Cardiac muscle cell (in vitro differentiated cells and primary cell): Measurements from ENCODE around the gene MACO1. TPM values are rescaled to one million over a fixed set of nuclear protein-coding genes. Genes with fewer than 3 reads are reported as not detected.
"Not testable (repeated sequence)": the region's sequence is repeated elsewhere in the genome, so short reads cannot be mapped to it uniquely, and the experiment has no call there.

Source experiments
- DNase-seq, 2 donors: peaks; one replicate each; pipeline versions ENCODE4 v3.0.0 to v3.0.0-alpha.2; 2010 to 2017; ENCODE audit warnings: low read depth in 1 of 2, low spot score in 1 of 2
- H3K27ac ChIP-seq: fragments of 200-600 bp; sonication (generic); 2 replicates; pipeline ENCODE4 v1.5.1; 2016
- H3K27me3 ChIP-seq: fragments of 200-600 bp; sonication (generic); 2 replicates; pipeline ENCODE4 v1.6.0; 2016; ENCODE audit warnings: control low read depth
- H3K36me3 ChIP-seq: fragments of 200-600 bp; sonication (generic); 2 replicates; pipeline ENCODE4 v1.5.1; 2016; ENCODE audit warnings: control low read depth
- H3K4me1 ChIP-seq: fragments of 200-600 bp; sonication (generic); 2 replicates; pipeline ENCODE4 v1.8.1; 2017; ENCODE audit warnings: low read depth, mild to moderate bottlenecking, mixed run types
- H3K4me3 ChIP-seq: fragments of 200-600 bp; sonication (generic); 2 replicates; pipeline ENCODE4 v1.5.1; 2016; ENCODE audit warnings: mild to moderate bottlenecking
- H3K9me3 ChIP-seq: fragments of 200-600 bp; sonication (generic); 2 replicates; pipeline ENCODE4 v1.5.1; 2017; ENCODE audit warnings: low read depth, mild to moderate bottlenecking, control low read depth
- CTCF ChIP-seq: IDR thresholded peaks from 2 replicates; pipeline ENCODE4 v1.5.1; 2012; ENCODE audit warnings: low read depth, mild to moderate bottlenecking, low read length
- polyA plus RNA-seq: library from polyadenylated mRNA; unstranded; fragments of >200 nt; fragmentation: Nextera tagmentation; extraction: Ambion mirVana; gene quantifications from 2 replicates; pipeline ENCODE4 v1.2.1, GENCODE V29; 2016
- total RNA-seq: library from RNA; depleted of rRNA; stranded (reverse); fragments of >200 nt; gene quantifications from 2 replicates; pipeline ENCODE4 v1.2.3, GENCODE V29; 2016

The MACO1 gene
- total and polyA plus RNA-seq, 2 experiments from 2014 or later, result 10.6 to 13.8 TPM

GRCh38 chr1:25450891-25451290 lies 20.2 kb downstream of the MACO1 start:
- Histone ChIP-seq H3K9me3 (no peaks in the 10 kb centered on the region), H3K27ac (no peak overlapping the region), H3K36me3 (peaks cover 15% of the 10 kb centered on the region), H3K4me1 (peaks cover 4% of the 10 kb centered on the region), H3K4me3 (no peak overlapping the region), H3K27me3 (no peaks in the 10 kb centered on the region)
- DNase-seq, result no peak
- TF ChIP-seq CTCF, result no peak

GRCh38 chr1:25451908-25452307 lies 21.2 kb downstream of the MACO1 start:
- H3K9me3 ChIP-seq, result no peaks in the 10 kb centered on the region
- H3K4me3 ChIP-seq, result no peak overlapping the region
- H3K27ac ChIP-seq, result no peak overlapping the region
- H3K27me3 ChIP-seq, result no peaks in the 10 kb centered on the region
- H3K36me3 ChIP-seq, result peaks cover 17% of the 10 kb centered on the region
- no peak for TF ChIP-seq CTCF
- no peak for DNase-seq
- no peaks in the 10 kb centered on the region for H3K4me1 ChIP-seq

GRCh38 chr1:25456502-25456901 lies 25.8 kb downstream of the MACO1 start:
- Histone ChIP-seq H3K27me3 (no peaks in the 10 kb centered on the region), H3K4me1 (no peaks in the 10 kb centered on the region), H3K9me3 (no peaks in the 10 kb centered on the region), H3K4me3 (no peak overlapping the region), H3K27ac (no peak overlapping the region), H3K36me3 (peaks cover 16% of the 10 kb centered on the region)
- no peak for TF ChIP-seq CTCF
- DNase-seq, result no peak

DNA sequence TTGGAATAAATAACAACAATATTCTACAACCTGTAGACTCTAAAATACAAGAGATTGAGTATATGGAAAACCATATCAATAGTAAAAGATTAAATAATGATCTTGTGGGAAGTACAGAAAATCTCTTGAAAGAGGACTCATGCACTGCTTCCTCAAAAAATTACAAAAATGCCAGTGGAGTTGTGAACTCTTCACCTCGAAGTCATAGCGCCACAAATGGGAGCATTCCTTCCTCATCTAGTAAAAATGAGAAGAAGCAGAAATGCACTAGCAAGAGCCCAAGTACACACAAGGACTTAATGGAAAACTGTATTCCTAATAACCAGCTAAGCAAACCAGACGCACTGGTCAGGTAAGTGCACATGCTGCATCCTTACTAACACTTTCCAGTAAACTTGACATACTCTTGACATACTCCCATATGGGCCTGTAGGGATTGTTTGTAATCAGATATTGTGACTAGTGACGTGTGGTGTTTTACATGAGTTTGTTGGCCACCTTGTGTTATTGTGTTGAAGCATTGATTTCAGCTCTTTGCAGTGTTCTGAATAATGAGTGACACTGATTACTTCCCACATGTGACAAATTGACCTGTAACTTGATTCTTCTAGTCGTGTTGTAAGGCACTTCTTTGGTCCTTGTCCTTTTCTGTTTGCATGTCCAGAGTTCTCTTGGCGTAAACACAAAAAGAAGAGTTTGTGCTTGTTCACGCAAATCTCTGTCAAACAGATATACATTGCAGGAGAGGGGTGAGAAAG lies 28.0 kb downstream of the MACO1 start:
- Histone ChIP-seq H3K4me1 (no peaks in the 10 kb centered on the region), H3K36me3 (peaks cover 16% of the 10 kb centered on the region), H3K9me3 (no peaks in the 10 kb centered on the region), H3K27me3 (no peaks in the 10 kb centered on the region), H3K27ac (no peak overlapping the region), H3K4me3 (no peak overlapping the region)
- no peak for TF ChIP-seq CTCF
- no peak for DNase-seq

GRCh38 chr1:25460020-25460419 lies 29.3 kb downstream of the MACO1 start:
- Histone ChIP-seq H3K4me3 (no peak overlapping the region), H3K27me3 (no peaks in the 10 kb centered on the region), H3K27ac (no peak overlapping the region), H3K9me3 (no peaks in the 10 kb centered on the region), H3K36me3 (peaks cover 16% of the 10 kb centered on the region), H3K4me1 (no peaks in the 10 kb centered on the region)
- no peak for DNase-seq
- TF ChIP-seq CTCF, result no peak

DNA sequence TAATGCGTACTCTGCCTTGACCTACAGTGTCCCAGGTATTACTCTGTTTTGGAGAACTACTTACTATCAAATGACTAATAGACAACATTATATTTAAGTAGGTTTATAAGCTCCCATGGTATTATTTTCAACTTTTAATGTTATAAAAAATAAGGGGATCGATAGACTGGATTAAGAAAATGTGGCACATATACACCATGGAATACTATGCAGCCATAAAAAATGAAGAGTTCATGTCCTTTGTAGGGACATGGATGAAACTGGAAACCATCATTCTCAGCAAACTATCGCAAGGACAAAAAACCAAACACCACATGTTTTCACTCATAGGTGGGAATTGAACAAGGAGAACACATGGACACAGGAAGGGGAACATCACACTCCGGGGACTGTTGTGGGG lies 30.1 kb downstream of the MACO1 start:
- not testable (repeated sequence) for H3K27me3 ChIP-seq
- H3K36me3 ChIP-seq, result peaks cover 11% of the 10 kb centered on the region

More for the DNA sequence above, 30.1 kb downstream of the MACO1 start:
- H3K9me3 ChIP-seq, H3K4me1 ChIP-seq, H3K27ac ChIP-seq, DNase-seq, H3K4me3 ChIP-seq: not testable (repeated sequence)
